ENCODE data around the gene SLC6A20.

DNA sequence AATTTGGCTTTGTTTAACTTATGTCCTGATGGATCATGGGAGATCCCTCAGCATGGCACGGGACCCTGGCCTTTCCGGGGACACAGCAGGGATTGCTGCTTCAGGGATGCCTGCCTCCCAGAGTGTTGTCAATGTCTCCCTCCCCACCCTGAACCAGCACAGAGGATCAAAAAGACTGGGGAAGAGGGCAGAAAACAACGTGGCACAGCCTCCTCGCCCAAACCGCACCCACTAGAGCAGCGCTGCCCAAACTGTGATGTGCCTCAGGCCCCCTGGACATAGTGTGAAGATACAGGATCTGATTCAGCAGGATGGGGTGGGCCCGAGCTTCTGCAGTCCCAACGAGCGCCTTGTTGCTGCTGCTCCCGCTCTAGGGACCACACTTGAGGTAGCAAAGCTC lies 34.5 kb downstream of the SLC6A20 start:
- TF ChIP-seq CTCF (IDR thresholded peaks at IDR 0.05) (no peak), POLR2A (IDR thresholded peaks at IDR 0.05) (no peak)

Data from ovary (tissue), 3 donors.